ENCODE measurements around the gene LRRC61.

The LRRC61 gene

GRCh38 chr7:150373049-150373801 lies 50.1 kb downstream of the LRRC61 start:
- H2AK5ac ChIP-seq (ENCODE audit: low read length, severe bottlenecking): no peak overlapping the region
- H3K18ac ChIP-seq (ENCODE audit: low read depth in 1 of 2, low read length in 2 of 2): no peak overlapping the region
- H3K79me1 ChIP-seq (replicated peaks; ENCODE audit: low read length, poor library complexity, severe bottlenecking): peaks cover 41% of the 10 kb centered on the region
- H3K36me3 ChIP-seq (ENCODE audit: control insufficient read depth in 1 of 2, insufficient read depth in 2 of 2, low read depth in 1 of 2, low read length in 2 of 2): peaks cover 22 to 41% of the 10 kb centered on the region in 2 experiments
- no peak overlapping the region for H3K4ac ChIP-seq (ENCODE audit: low read depth in 1 of 2, low read length in 2 of 2)
- no peak overlapping the region for H2BK120ac ChIP-seq (ENCODE audit: low read depth, low read length)
- no peak overlapping the region for H2BK5ac ChIP-seq (ENCODE audit: low read depth, low read length, poor library complexity, severe bottlenecking)
- no peak overlapping the region for H2AFZ ChIP-seq (ENCODE audit: low read depth, low read length)
- 85% methylated on average over 21 of the region's 21 CpGs for WGBS
- H4K8ac ChIP-seq (ENCODE audit: low read length): no peak overlapping the region
- no peak overlapping the region for H3K14ac ChIP-seq (ENCODE audit: low read length in 2 of 2)
- no peak overlapping the region for H4K91ac ChIP-seq (ENCODE audit: low read length)
- H3K4me2 ChIP-seq (ENCODE audit: low read length, poor library complexity, severe bottlenecking): no peak overlapping the region
- H3K27ac ChIP-seq (ENCODE audit: low read length, poor library complexity, severe bottlenecking): no peak overlapping the region
- no peak for DNase-seq
- no peaks in the 10 kb centered on the region for H3K9me3 ChIP-seq (ENCODE audit: control insufficient read depth, low read length)
- no peak overlapping the region for H2BK15ac ChIP-seq (ENCODE audit: low read depth, poor library complexity, severe bottlenecking)
- H3K27me3 ChIP-seq (ENCODE audit: control insufficient read depth in 1 of 2, insufficient read depth in 1 of 2, low read length in 2 of 2): no peaks in the 10 kb centered on the region
- H3K4me1 ChIP-seq (ENCODE audit: control insufficient read depth, insufficient read depth, low read depth, low read length): peaks cover 40% of the 10 kb centered on the region
- no peak overlapping the region for H3K23ac ChIP-seq (ENCODE audit: low read length in 2 of 2)
- no peak overlapping the region for H3K4me3 ChIP-seq (ENCODE audit: insufficient read depth in 1 of 2, low read depth in 1 of 2, low read length in 2 of 2)
- H3K9ac ChIP-seq (ENCODE audit: low read length): no peak overlapping the region
- H2BK12ac ChIP-seq (ENCODE audit: low read length in 2 of 2): no peak overlapping the region

- 95% methylated on average over 4 of the region's 4 CpGs for WGBS
- no peak for DNase-seq
- H4K91ac ChIP-seq (ENCODE audit: low read length): no peak overlapping the region
Observed at GRCh38 chr7:150374026-150374425, 50.9 kb downstream of the LRRC61 start.

GRCh38 chr7:150374472-150374871 lies 51.3 kb downstream of the LRRC61 start:
- H2BK5ac ChIP-seq (ENCODE audit: low read depth, low read length, poor library complexity, severe bottlenecking): no peak overlapping the region
- H3K4ac ChIP-seq (ENCODE audit: low read depth in 1 of 2, low read length in 2 of 2): no peak overlapping the region
- peaks cover 44% of the 10 kb centered on the region for H3K4me1 ChIP-seq (ENCODE audit: control insufficient read depth, insufficient read depth, low read depth, low read length)
- peaks cover 22 to 41% of the 10 kb centered on the region in 2 experiments for H3K36me3 ChIP-seq (ENCODE audit: control insufficient read depth in 1 of 2, insufficient read depth in 2 of 2, low read depth in 1 of 2, low read length in 2 of 2)
- H4K91ac ChIP-seq (ENCODE audit: low read length): no peak overlapping the region
- H3K18ac ChIP-seq (ENCODE audit: low read depth in 1 of 2, low read length in 2 of 2): no peak overlapping the region
- H3K14ac ChIP-seq (ENCODE audit: low read length in 2 of 2): no peak overlapping the region
- no peaks in the 10 kb centered on the region for H3K27me3 ChIP-seq (ENCODE audit: control insufficient read depth in 1 of 2, insufficient read depth in 1 of 2, low read length in 2 of 2)
- H2BK15ac ChIP-seq (ENCODE audit: low read depth, poor library complexity, severe bottlenecking): no peak overlapping the region
- H2BK120ac ChIP-seq (ENCODE audit: low read depth, low read length): no peak overlapping the region
- H3K27ac ChIP-seq (ENCODE audit: low read length, poor library complexity, severe bottlenecking): no peak overlapping the region
- no peak overlapping the region for H2BK12ac ChIP-seq (ENCODE audit: low read length in 2 of 2)
- DNase-seq: no peak
- H2AK5ac ChIP-seq (ENCODE audit: low read length, severe bottlenecking): no peak overlapping the region
- H4K8ac ChIP-seq (ENCODE audit: low read length): peak overlapping the region; percentile 16
- H3K79me1 ChIP-seq (replicated peaks; ENCODE audit: low read length, poor library complexity, severe bottlenecking): peaks cover 41% of the 10 kb centered on the region
- H3K4me3 ChIP-seq (ENCODE audit: insufficient read depth in 1 of 2, low read depth in 1 of 2, low read length in 2 of 2): no peak overlapping the region
- H3K9ac ChIP-seq (ENCODE audit: low read length): no peak overlapping the region
- H3K4me2 ChIP-seq (ENCODE audit: low read length, poor library complexity, severe bottlenecking): no peak overlapping the region
- no peak overlapping the region for H2AFZ ChIP-seq (ENCODE audit: low read depth, low read length)
- H3K23ac ChIP-seq (ENCODE audit: low read length in 2 of 2): no peak overlapping the region
- WGBS: 86% methylated on average over 5 of the region's 5 CpGs
- no peaks in the 10 kb centered on the region for H3K9me3 ChIP-seq (ENCODE audit: control insufficient read depth, low read length)

More at GRCh38 chr7:150374026-150374425, 50.9 kb downstream of the LRRC61 start:
- Histone ChIP-seq H2AK5ac (ENCODE audit: low read length, severe bottlenecking) (no peak overlapping the region), H2BK15ac (ENCODE audit: low read depth, poor library complexity, severe bottlenecking) (no peak overlapping the region), H3K27ac (ENCODE audit: low read length, poor library complexity, severe bottlenecking) (no peak overlapping the region), H2BK5ac (ENCODE audit: low read depth, low read length, poor library complexity, severe bottlenecking) (no peak overlapping the region), H3K9me3 (ENCODE audit: control insufficient read depth, low read length) (no peaks in the 10 kb centered on the region), H3K27me3 (ENCODE audit: control insufficient read depth in 1 of 2, insufficient read depth in 1 of 2, low read length in 2 of 2) (no peaks in the 10 kb centered on the region), H3K36me3 (ENCODE audit: control insufficient read depth in 1 of 2, insufficient read depth in 2 of 2, low read depth in 1 of 2, low read length in 2 of 2) (peaks cover 22 to 41% of the 10 kb centered on the region in 2 experiments), H3K4me2 (ENCODE audit: low read length, poor library complexity, severe bottlenecking) (no peak overlapping the region), H3K4me3 (ENCODE audit: insufficient read depth in 1 of 2, low read depth in 1 of 2, low read length in 2 of 2) (no peak overlapping the region), H2BK120ac (ENCODE audit: low read depth, low read length) (peak overlapping the region; percentile 45), H2BK12ac (ENCODE audit: low read length in 2 of 2) (no peak overlapping the region), H3K9ac (ENCODE audit: low read length) (no peak overlapping the region), H3K23ac (ENCODE audit: low read length in 2 of 2) (no peak overlapping the region), H3K14ac (ENCODE audit: low read length in 2 of 2) (no peak overlapping the region), H3K79me1 (replicated peaks; ENCODE audit: low read length, poor library complexity, severe bottlenecking) (peaks cover 40% of the 10 kb centered on the region), H4K8ac (ENCODE audit: low read length) (no peak overlapping the region), H2AFZ (ENCODE audit: low read depth, low read length) (no peak overlapping the region), H3K18ac (ENCODE audit: low read depth in 1 of 2, low read length in 2 of 2) (no peak overlapping the region), H3K4ac (ENCODE audit: low read depth in 1 of 2, low read length in 2 of 2) (no peak overlapping the region), H3K4me1 (ENCODE audit: control insufficient read depth, insufficient read depth, low read depth, low read length) (peaks cover 44% of the 10 kb centered on the region)

- H3K23ac ChIP-seq (ENCODE audit: low read length in 2 of 2): no peak overlapping the region
- H3K79me1 ChIP-seq (replicated peaks; ENCODE audit: low read length, poor library complexity, severe bottlenecking): peaks cover 52% of the 10 kb centered on the region
- H2AFZ ChIP-seq (ENCODE audit: low read depth, low read length): no peak overlapping the region
- peaks cover 38% of the 10 kb centered on the region for H3K4me1 ChIP-seq (ENCODE audit: control insufficient read depth, insufficient read depth, low read depth, low read length)
- H2BK15ac ChIP-seq (ENCODE audit: low read depth, poor library complexity, severe bottlenecking): no peak overlapping the region
- no peaks in the 10 kb centered on the region for H3K9me3 ChIP-seq (ENCODE audit: control insufficient read depth, low read length)
- DNase-seq: no peak
- H3K4ac ChIP-seq (ENCODE audit: low read depth in 1 of 2, low read length in 2 of 2): no peak overlapping the region
- H2AK5ac ChIP-seq (ENCODE audit: low read length, severe bottlenecking): no peak overlapping the region
- H2BK12ac ChIP-seq (ENCODE audit: low read length in 2 of 2): no peak overlapping the region
- peaks cover 22 to 38% of the 10 kb centered on the region in 2 experiments for H3K36me3 ChIP-seq (ENCODE audit: control insufficient read depth in 1 of 2, insufficient read depth in 2 of 2, low read depth in 1 of 2, low read length in 2 of 2)
- no peak overlapping the region for H3K18ac ChIP-seq (ENCODE audit: low read depth in 1 of 2, low read length in 2 of 2)
- H4K8ac ChIP-seq (ENCODE audit: low read length): no peak overlapping the region
- H3K14ac ChIP-seq (ENCODE audit: low read length in 2 of 2): no peak overlapping the region
- H3K4me3 ChIP-seq (ENCODE audit: insufficient read depth in 1 of 2, low read depth in 1 of 2, low read length in 2 of 2): no peak overlapping the region
- no peak overlapping the region for H3K9ac ChIP-seq (ENCODE audit: low read length)
- no peak overlapping the region for H2BK5ac ChIP-seq (ENCODE audit: low read depth, low read length, poor library complexity, severe bottlenecking)
- H3K4me2 ChIP-seq (ENCODE audit: low read length, poor library complexity, severe bottlenecking): no peak overlapping the region
- no peak overlapping the region for H2BK120ac ChIP-seq (ENCODE audit: low read depth, low read length)
- WGBS: 95% methylated on average over 6 of the region's 10 CpGs
- H4K91ac ChIP-seq (ENCODE audit: low read length): no peak overlapping the region
- no peak overlapping the region for H3K27ac ChIP-seq (ENCODE audit: low read length, poor library complexity, severe bottlenecking)
- H3K27me3 ChIP-seq (ENCODE audit: control insufficient read depth in 1 of 2, insufficient read depth in 1 of 2, low read length in 2 of 2): no peaks in the 10 kb centered on the region
Observed at GRCh38 chr7:150375662-150376521, 52.7 kb downstream of the LRRC61 start.
